Measurements from ENCODE around the gene CLIC4. TPM values are rescaled to one million over a fixed set of nuclear protein-coding genes. Genes with fewer than 3 reads are reported as not detected.

Gene CLIC4
- total RNA-seq, 1 donor from 2014 or later = 200 TPM

DNA sequence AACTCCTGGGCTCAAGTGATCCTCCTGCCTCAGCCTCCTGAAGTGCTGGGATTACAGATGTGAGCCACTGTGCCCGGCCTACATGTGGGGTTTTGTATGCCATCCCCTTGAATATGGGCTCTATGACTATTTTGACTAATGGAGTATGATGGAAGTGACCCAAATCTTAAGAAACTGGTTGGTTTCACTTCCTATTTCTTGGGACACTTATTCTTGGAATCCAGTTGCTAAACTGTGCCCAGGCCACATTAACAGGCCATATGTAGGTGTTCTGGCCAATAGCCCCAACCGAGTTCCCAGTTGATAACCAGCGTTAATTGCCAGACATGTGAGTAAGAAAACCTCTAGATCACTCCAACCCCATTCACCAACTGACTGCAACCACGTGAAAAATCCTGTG, 36.3 kb upstream of the CLIC4 start:
- Histone ChIP-seq H3K9me3 (no peaks in the 10 kb centered on the region), H3K27ac (no peak overlapping the region), H3K27me3 (no peaks in the 10 kb centered on the region), H3K4me3 (no peak overlapping the region), H3K36me3 (no peaks in the 10 kb centered on the region), H3K4me1 (peaks cover 23% of the 10 kb centered on the region)
- ATAC-seq (peak; percentile 67), DNase-seq (no peak)
- TF ChIP-seq, protein P1, sequence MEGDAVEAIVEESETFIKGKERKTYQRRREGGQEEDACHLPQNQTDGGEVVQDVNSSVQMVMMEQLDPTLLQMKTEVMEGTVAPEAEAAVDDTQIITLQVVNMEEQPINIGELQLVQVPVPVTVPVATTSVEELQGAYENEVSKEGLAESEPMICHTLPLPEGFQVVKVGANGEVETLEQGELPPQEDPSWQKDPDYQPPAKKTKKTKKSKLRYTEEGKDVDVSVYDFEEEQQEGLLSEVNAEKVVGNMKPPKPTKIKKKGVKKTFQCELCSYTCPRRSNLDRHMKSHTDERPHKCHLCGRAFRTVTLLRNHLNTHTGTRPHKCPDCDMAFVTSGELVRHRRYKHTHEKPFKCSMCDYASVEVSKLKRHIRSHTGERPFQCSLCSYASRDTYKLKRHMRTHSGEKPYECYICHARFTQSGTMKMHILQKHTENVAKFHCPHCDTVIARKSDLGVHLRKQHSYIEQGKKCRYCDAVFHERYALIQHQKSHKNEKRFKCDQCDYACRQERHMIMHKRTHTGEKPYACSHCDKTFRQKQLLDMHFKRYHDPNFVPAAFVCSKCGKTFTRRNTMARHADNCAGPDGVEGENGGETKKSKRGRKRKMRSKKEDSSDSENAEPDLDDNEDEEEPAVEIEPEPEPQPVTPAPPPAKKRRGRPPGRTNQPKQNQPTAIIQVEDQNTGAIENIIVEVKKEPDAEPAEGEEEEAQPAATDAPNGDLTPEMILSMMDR (IDR thresholded peaks at IDR 0.05) = no peak
- intact Hi-C loops (cut with DNase I) = no loop called here

DNA sequence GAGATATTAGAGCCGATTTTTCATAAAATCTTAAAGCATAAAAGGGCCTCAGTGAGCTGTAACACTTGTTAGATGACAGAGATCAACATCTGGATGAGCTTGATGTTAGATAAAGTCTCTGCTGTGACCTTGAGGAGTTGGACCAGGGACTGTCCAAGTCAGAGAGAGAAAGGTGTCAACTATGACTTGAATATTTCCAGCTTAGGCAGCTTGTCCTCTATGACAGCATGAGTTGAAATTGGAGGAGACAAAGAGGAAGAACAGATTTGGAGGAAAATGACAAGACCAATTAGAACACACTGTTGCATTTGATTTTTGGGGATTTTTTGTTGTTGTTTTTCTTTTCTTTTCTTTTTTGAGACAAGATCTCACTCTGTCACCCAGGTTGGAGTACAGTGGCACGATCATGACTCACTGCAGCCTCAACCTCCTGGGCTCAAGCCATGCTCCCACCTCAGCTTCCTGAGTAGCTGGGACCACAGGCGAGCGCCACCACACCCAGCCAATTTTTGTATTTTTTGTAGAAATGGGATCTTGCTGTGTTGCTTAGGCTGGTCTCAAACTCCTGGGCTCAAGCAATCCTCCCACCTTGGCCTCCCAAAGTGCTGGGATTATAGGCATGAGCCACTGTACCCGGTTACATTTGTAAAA, 35.3 kb upstream of the CLIC4 start:
- peaks cover 23% of the 10 kb centered on the region for H3K4me1 ChIP-seq
- no peaks in the 10 kb centered on the region for H3K36me3 ChIP-seq
- intact Hi-C loops (cut with DNase I) = no loop called here
- DNase-seq = no peak
- H3K27ac ChIP-seq = peak overlapping the region; percentile 36
- H3K27me3 ChIP-seq = no peaks in the 10 kb centered on the region
- H3K9me3 ChIP-seq = no peaks in the 10 kb centered on the region
- no peak overlapping the region for H3K4me3 ChIP-seq
- TF ChIP-seq, protein P1 (IDR thresholded peaks at IDR 0.05) = no peak
- no peak for ATAC-seq

DNA sequence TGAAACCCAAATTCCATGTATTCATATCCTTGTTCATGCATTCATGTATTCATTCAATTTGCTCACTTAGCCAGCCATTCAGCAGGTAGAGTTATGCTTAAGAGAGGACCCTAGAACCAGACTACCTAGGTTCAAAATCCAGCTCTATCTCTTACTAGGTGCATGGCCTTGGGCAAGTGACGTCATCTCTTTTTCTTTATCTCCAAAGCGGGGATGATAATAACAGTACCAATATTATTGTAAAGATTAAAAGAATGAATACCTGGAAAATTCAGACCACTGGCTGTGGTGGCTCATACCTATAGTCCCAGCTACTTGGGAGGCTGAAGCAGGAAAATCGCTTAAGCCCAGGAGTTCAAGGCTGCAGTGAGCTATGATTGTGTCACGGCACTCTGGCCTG, 33.9 kb upstream of the CLIC4 start:
- TF ChIP-seq, protein P1 (IDR thresholded peaks at IDR 0.05) = no peak
- H3K9me3 ChIP-seq = no peaks in the 10 kb centered on the region
- H3K4me1 ChIP-seq = peaks cover 14% of the 10 kb centered on the region
- H3K27ac ChIP-seq = no peak overlapping the region
- DNase-seq (no peak), ATAC-seq (no peak)
- intact Hi-C loops (cut with DNase I) = no loop called here
- no peak overlapping the region for H3K4me3 ChIP-seq
- no peaks in the 10 kb centered on the region for H3K36me3 ChIP-seq
- no peaks in the 10 kb centered on the region for H3K27me3 ChIP-seq

DNA sequence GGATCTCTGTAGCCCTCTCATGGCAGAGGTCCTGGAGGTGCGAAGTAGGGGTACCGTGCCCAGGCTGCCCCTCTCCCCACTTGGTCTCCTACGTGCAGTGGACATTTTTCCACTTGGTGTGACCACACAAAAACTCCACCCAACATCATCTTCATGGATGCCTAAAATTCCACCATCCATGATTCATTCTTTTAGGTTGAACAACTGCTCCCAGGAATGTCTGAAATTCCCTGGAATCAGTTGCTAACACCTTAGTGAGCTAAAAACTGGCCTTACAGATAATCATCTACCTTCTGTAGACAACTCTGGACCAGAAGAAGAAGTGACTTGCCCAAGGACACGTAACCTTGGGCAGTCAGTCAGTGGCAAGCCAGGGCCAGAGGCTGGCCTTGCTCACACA, 32.1 kb upstream of the CLIC4 start:
- H3K36me3 ChIP-seq = no peaks in the 10 kb centered on the region
- H3K4me1 ChIP-seq = peaks cover 18% of the 10 kb centered on the region
- ATAC-seq = no peak
- H3K9me3 ChIP-seq = no peaks in the 10 kb centered on the region
- H3K27ac ChIP-seq = no peak overlapping the region
- no peaks in the 10 kb centered on the region for H3K27me3 ChIP-seq
- DNase-seq = no peak
- TF ChIP-seq, protein P1 (IDR thresholded peaks at IDR 0.05) = no peak
- intact Hi-C loops (cut with DNase I) = no loop called here
- H3K4me3 ChIP-seq = no peak overlapping the region

DNA sequence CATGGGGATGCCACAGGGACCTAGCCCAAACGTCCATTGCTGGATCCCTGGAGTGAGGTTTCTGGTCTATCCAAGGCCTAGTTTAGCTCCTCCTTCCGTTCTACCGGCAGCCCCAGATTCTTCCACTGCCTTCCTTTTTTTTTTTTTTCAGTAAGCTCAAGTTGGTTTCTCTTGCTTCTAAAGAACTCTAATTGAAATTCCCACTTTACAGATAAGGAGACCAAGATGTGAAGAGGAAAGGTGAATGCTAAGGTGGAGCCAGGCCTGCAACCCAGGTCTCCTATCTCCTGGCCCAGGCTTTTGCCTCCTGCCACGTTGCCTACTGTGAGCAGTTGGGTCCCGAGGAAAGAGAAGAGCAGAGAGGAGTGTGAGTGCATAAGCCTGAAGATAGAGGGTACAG, 31.5 kb upstream of the CLIC4 start:
- no peak overlapping the region for H3K27ac ChIP-seq
- no peak for DNase-seq

More for the DNA sequence above, 31.5 kb upstream of the CLIC4 start:
- TF ChIP-seq, protein P1 (IDR thresholded peaks at IDR 0.05) = no peak
- Histone ChIP-seq H3K27me3 (no peaks in the 10 kb centered on the region), H3K4me1 (peaks cover 24% of the 10 kb centered on the region), H3K9me3 (no peaks in the 10 kb centered on the region), H3K36me3 (no peaks in the 10 kb centered on the region), H3K4me3 (no peak overlapping the region)
- no peak for ATAC-seq
- intact Hi-C loops (cut with DNase I) = no loop called here
